Adrenal gland (tissue), 12 donors: Measurements from ENCODE around the gene SGMS1. TPM values are rescaled to one million over a fixed set of nuclear protein-coding genes. Genes with fewer than 3 reads are reported as not detected.

ENCODE experiments used
- DNase-seq, 7 donors: peaks; one replicate each; pipeline ENCODE4 v3.0.0-alpha.2; 2019 to 2020
- H3K27ac ChIP-seq, 5 donors: fragments of 200-600 bp; sonication (generic) in 4 of 5; 1 replicate in 3 of 5; 2 replicates in 2 of 5; pipeline versions ENCODE4 v1.5.1 to v1.8.0; 2016 to 2020; ENCODE audit warnings: mild to moderate bottlenecking in 1 of 5
- H3K27me3 ChIP-seq: fragments of 200-600 bp; 2 replicates; pipeline ENCODE4 v1.8.0; 2021
- H3K36me3 ChIP-seq, 2 donors: fragments of 200-600 bp; replicated peaks in 1 of 2; 1 replicate in 1 of 2; 2 replicates in 1 of 2; pipeline versions ENCODE4 v1.5.1 to v1.8.0; 2018 to 2022
- H3K4me1 ChIP-seq, 2 donors: fragments of 200-600 bp; replicated peaks in 1 of 2; 1 replicate in 1 of 2; 2 replicates in 1 of 2; pipeline versions ENCODE4 v1.5.1 to v1.8.0; 2018 to 2021
- H3K4me3 ChIP-seq, 4 donors: fragments of 200-600 bp; sonication (generic) in 3 of 4; one replicate each; pipeline ENCODE4 v1.5.1; 2016 to 2018
- H3K9me3 ChIP-seq, 3 donors: fragments of 200-600 bp; sonication (generic) in 1 of 3; replicated peaks in 1 of 3; 1 replicate in 2 of 3; 2 replicates in 1 of 3; pipeline versions ENCODE4 v1.5.1 to v1.8.0; 2016 to 2021
- CTCF ChIP-seq, 6 experiments: fragments of 450-650 bp in 4 of 6; fragments of 200-600 bp in 2 of 6; sonication (generic) in 1 of 6; IDR thresholded peaks; 1 replicate in 5 of 6; 2 replicates in 1 of 6; pipeline versions ENCODE4 v1.5.1 to v1.8.0; 2016 to 2021; ENCODE audit warnings: antibody characterized with exemption in 6 of 6, mild to moderate bottlenecking in 2 of 6, moderate library complexity in 1 of 6
- POLR2A ChIP-seq, 2 donors: fragments of 450-650 bp; IDR thresholded peaks; one replicate each; pipeline ENCODE4 v1.6.1; 2017; ENCODE audit warnings: antibody characterized with exemption in 2 of 2, mild to moderate bottlenecking in 2 of 2, moderate library complexity in 1 of 2
- WGBS, 4 donors: extraction: QIAGEN DNeasy Blood & Tissue Kit in 2 of 4; methylation state at CpG; one replicate each; pipeline versions ENCODE4 v1.1.5 to v1.1.7; 2013 to 2017; 5-methylcytosine and 5-hydroxymethylcytosine counted together
- intact Hi-C, 2 donors: fragments of 100-400 bp; cut with DNase I; formaldehyde crosslinking; loops; one replicate each; pipeline versions ENCODE4 v1.14.1 to v1.15.0; 2022 to 2023
- polyA plus RNA-seq, 3 donors: library from polyadenylated mRNA; stranded (reverse); fragments of 200-250 nt in 2 of 3; fragments of 350-450 nt in 1 of 3; fragmentation: Illumina TruSeq in 1 of 3; extraction: RNeasy Lipid Tissue Mini Kit (QIAGEN cat#74804) in 1 of 3; gene quantifications; one replicate each; pipeline ENCODE4 v1.2.3, GENCODE V29; 2013 to 2014
- total RNA-seq, 9 donors: library from RNA; depleted of rRNA in 4 of 9; stranded (reverse); fragments of >200 nt in 4 of 9; fragments of 120-200 nt in 1 of 9; fragmentation: NEBNext Ultra II Directional in 1 of 9; extraction: Animal tissue kit (Norgen Biotek cat#: 25700) in 1 of 9; gene quantifications; one replicate each; pipeline versions ENCODE4 v1.1.0 to v1.2.4, GENCODE V29; 2013 to 2023
- donor health status: healthy with polysubstance abuse.
- donor health status: Bipolar disorder and iron deficiency.
- donor health status: DM: yes; HTN: yes; CAD: no.
- donor health status: DM: no; HTN: no; CAD: no.
- donor health status: DM: no; HTN: no; CAD: no.
- donor health status: DM: yes; HTN: yes; CAD: no.

SGMS1 gene
- total and polyA plus RNA-seq, 12 donors, result 9.1 to 152 (median 62.2) TPM

- Histone ChIP-seq H3K9me3 (no peaks in the 10 kb centered on the region), H3K27me3 (no peaks in the 10 kb centered on the region), H3K4me1 (peaks cover 8 to 26% of the 10 kb centered on the region in 2 donors), H3K4me3 (peak overlapping the region; percentile 31 to 93 (median 74)), H3K36me3 (peaks cover 0 to 4% of the 10 kb centered on the region in 2 donors), H3K27ac (peak overlapping the region; percentile 92 to 99 (median 96))
- peak in 6 of 7 donors; percentile 70 to 83 (median 75) for DNase-seq
- peak in 1 of 2 donors; percentile 72 for TF ChIP-seq POLR2A (IDR thresholded peaks at IDR 0.05)
- peak; percentile 32 to 78 (median 58) for TF ChIP-seq CTCF (IDR thresholded peaks at IDR 0.05)
- WGBS, 4 donors, result 0 to 2% (median 0%) methylated on average over 16 to 58 of the region's 58 CpGs
- intact Hi-C loops, result loop anchor here in 1 of 2 donors (10.0 kb wide), 1 partner anchor 340 kb away; no protein-coding TSS in a partner anchor
These were observed 1.2 kb upstream of the SGMS1 start for GRCh38 chr10:50624866-50625501.

GRCh38 chr10:50624413-50624865 lies 683 bp upstream of the SGMS1 start:
- Histone ChIP-seq H3K27ac (peak overlapping the region; percentile 92 to 99 (median 96)), H3K36me3 (no peaks in the 10 kb centered on the region), H3K9me3 (no peaks in the 10 kb centered on the region), H3K4me1 (peaks cover 13 to 31% of the 10 kb centered on the region in 2 donors), H3K27me3 (no peaks in the 10 kb centered on the region), H3K4me3 (peak overlapping the region; percentile 31 to 93 (median 74))
- 0 to 1% (median 0%) methylated on average over 8 to 46 of the region's 46 CpGs for WGBS, 4 donors
- peak; percentile 96 to 97 (median 97) for DNase-seq
- peak in 1 of 6 experiments; percentile 33 for TF ChIP-seq CTCF (IDR thresholded peaks at IDR 0.05)
- TF ChIP-seq POLR2A (IDR thresholded peaks at IDR 0.05), result peak; percentile 52 to 88
- intact Hi-C loops, result loop anchor here in 1 of 2 donors (10.0 kb wide), 1 partner anchor 340 kb away; no protein-coding TSS in a partner anchor

GRCh38 chr10:50622706-50623662 lies 772 bp downstream of the SGMS1 start:
- Histone ChIP-seq H3K27me3 (no peaks in the 10 kb centered on the region), H3K36me3 (no peaks in the 10 kb centered on the region), H3K27ac (peak overlapping the region; percentile 92 to 99 (median 96)), H3K9me3 (no peaks in the 10 kb centered on the region), H3K4me1 (peaks cover 13 to 36% of the 10 kb centered on the region in 2 donors), H3K4me3 (peak overlapping the region; percentile 66 to 93 (median 78))
- WGBS, 4 donors, result 0 to 1% (median 0%) methylated on average over 1 to 88 of the region's 88 CpGs
- TF ChIP-seq CTCF (IDR thresholded peaks at IDR 0.05) (no peak), POLR2A (IDR thresholded peaks at IDR 0.05) (no peak)
- intact Hi-C loops, result loop anchor here in 1 of 2 donors (10.0 kb wide), 1 partner anchor 338 kb away; no protein-coding TSS in a partner anchor
- peak; percentile 54 to 79 (median 65) for DNase-seq
